ENCODE results near the gene FOXP4.
A peak's percentile ranks its signal among the peaks of the same experiment; 100 is the strongest.

The FOXP4 gene

GRCh38 chr6:41523915-41524633 lies 22.1 kb upstream of the FOXP4 start:
- DNase-seq, result no peak

GRCh38 chr6:41524634-41525011 lies 21.6 kb upstream of the FOXP4 start:
- DNase-seq, result no peak

- DNase-seq, result peak; percentile 23
Measured at GRCh38 chr6:41527721-41528408, 18.3 kb upstream of the FOXP4 start.

GRCh38 chr6:41528409-41528963 lies 17.7 kb upstream of the FOXP4 start:
- DNase-seq, result no peak

GRCh38 chr6:41529049-41529448 lies 17.1 kb upstream of the FOXP4 start:
- DNase-seq, result no peak

GRCh38 chr6:41529970-41530369 lies 16.2 kb upstream of the FOXP4 start:
- DNase-seq, result no peak

- no peak for DNase-seq
Measured at GRCh38 chr6:41530476-41530875, 15.7 kb upstream of the FOXP4 start.

GRCh38 chr6:41531016-41531415 lies 15.2 kb upstream of the FOXP4 start:
- no peak for DNase-seq

GRCh38 chr6:41531591-41532582 lies 14.3 kb upstream of the FOXP4 start:
- DNase-seq, result peak; percentile 28

GRCh38 chr6:41535766-41536165 lies 10.4 kb upstream of the FOXP4 start:
- no peak for DNase-seq

GRCh38 chr6:41536795-41537758 lies 9.1 kb upstream of the FOXP4 start:
- DNase-seq, result peak; percentile 80

GRCh38 chr6:41538556-41539182 lies 7.5 kb upstream of the FOXP4 start:
- DNase-seq, result no peak

GRCh38 chr6:41539204-41539603 lies 7.0 kb upstream of the FOXP4 start:
- DNase-seq, result no peak

- DNase-seq, result no peak
Measured at GRCh38 chr6:41541364-41541763, 4.8 kb upstream of the FOXP4 start.

GRCh38 chr6:41543087-41543486 lies 3.1 kb upstream of the FOXP4 start:
- DNase-seq, result no peak

- DNase-seq, result no peak
Measured at GRCh38 chr6:41545247-41545702, 906 bp upstream of the FOXP4 start.

- DNase-seq, result peak; percentile 67
Measured at GRCh38 chr6:41546475-41546865, 289 bp downstream of the FOXP4 start.

GRCh38 chr6:41546866-41547798 lies 951 bp downstream of the FOXP4 start:
- peak; percentile 5 for DNase-seq

- no peak for DNase-seq
Measured at GRCh38 chr6:41547799-41548097, 1.6 kb downstream of the FOXP4 start.

GRCh38 chr6:41548098-41548840 lies 2.1 kb downstream of the FOXP4 start:
- no peak for DNase-seq

All from NCI-H774 (cell line).